ENCODE measurements around the gene SPOPL. TPM values are rescaled to one million over a fixed set of nuclear protein-coding genes. Genes with fewer than 3 reads are reported as not detected.

The SPOPL gene
- total and polyA plus RNA-seq, 5 donors from 2014 or later, result 1.3 to 16.2 (median 2.8) TPM

DNA sequence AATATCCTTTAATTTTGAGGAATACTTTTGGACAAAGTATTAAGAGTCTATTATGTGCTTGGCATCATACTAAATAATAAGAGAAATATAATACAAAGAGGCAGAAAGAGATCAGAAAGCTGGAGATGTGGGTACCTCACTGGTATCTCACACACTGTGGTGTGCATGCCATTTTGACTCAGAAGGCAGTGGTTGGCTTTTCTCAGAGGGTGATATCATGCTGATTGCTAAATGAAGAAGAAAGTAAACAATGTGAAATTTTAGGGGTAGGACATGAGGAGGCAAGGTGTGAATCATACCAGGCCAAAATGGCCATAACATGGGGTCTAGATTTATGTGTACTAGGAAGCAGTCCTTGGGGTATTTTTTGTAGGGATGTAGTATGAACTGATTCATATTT is 16.6 kb upstream of the SPOPL start:
- Mint-ChIP-seq H3K4me3 (no peak overlapping the region), H3K4me1 (no peaks in the 10 kb centered on the region), H3K36me3 (no peaks in the 10 kb centered on the region), H3K27ac (no peak overlapping the region), H3K9me3 (peaks cover 0 to 3% (median 2%) of the 10 kb centered on the region in 7 donors), H3K27me3 (no peaks in the 10 kb centered on the region)
- DNase-seq, result no peak
- Histone ChIP-seq H3K27me3 (ENCODE audit: control insufficient read depth, insufficient read depth, low read length) (no peaks in the 10 kb centered on the region), H3K9me3 (ENCODE audit: control insufficient read depth in 2 of 2, low read length in 2 of 2) (peaks cover 0 to 3% of the 10 kb centered on the region in 2 experiments), H3K36me3 (ENCODE audit: control insufficient read depth, insufficient read depth, low read length) (no peaks in the 10 kb centered on the region), H3K4me3 (ENCODE audit: low read depth, low read length) (no peak overlapping the region), H3K4me1 (ENCODE audit: control insufficient read depth, insufficient read depth, low read length, poor library complexity, severe bottlenecking) (no peaks in the 10 kb centered on the region), H3K27ac (ENCODE audit: insufficient read depth, low read length, poor library complexity, severe bottlenecking) (no peak overlapping the region)
- no peak for ATAC-seq (ENCODE audit: low read depth in 2 of 2)

DNA sequence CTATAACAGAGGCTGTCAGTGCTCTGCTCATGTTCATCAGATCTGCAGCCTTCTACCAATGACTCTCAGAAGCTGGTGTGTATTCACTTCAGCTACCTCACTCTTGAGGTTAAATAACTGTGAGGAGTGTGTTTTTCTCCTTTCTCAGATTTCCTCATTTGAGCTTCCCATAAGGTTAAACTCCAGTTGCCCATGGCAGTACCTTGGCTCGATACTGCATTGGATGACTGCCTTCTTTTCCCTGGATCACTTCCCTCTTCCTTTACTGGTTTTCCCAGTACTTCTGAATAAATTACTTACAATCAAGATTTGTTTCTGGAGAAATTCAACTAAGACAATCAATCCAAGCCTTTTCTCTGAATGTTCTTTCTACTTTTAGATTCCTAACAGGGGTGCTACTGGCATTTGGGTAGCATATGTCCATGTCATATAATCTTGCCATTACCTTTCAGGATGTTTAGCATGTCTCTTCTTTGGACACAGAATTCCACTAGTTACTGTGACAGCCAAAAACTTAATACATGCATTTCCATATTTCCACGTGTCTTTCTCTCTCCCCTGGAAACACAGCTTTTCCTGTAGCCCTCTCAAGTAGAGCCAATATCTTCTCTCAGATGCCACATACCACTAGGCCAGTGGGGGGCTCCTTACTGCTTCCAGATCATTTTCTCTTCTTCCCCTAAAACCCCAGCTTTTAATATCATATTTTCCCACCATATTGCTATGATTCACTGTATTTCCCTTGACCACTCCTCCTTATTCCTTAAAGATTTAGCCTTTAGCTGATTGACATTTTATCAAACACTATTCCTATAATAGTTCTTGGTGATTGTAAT is 15.0 kb upstream of the SPOPL start:
- no peaks in the 10 kb centered on the region for H3K36me3 ChIP-seq (ENCODE audit: control insufficient read depth, insufficient read depth, low read length)
- H3K36me3 Mint-ChIP-seq, result no peaks in the 10 kb centered on the region
- ATAC-seq (ENCODE audit: low read depth in 2 of 2) (no peak), DNase-seq (no peak)
- H3K4me3 Mint-ChIP-seq, result no peak overlapping the region
- H3K4me3 ChIP-seq (ENCODE audit: low read depth, low read length), result no peak overlapping the region
- peaks cover 0 to 3% of the 10 kb centered on the region in 2 experiments for H3K9me3 ChIP-seq (ENCODE audit: control insufficient read depth in 2 of 2, low read length in 2 of 2)
- H3K27me3 Mint-ChIP-seq, result no peaks in the 10 kb centered on the region
- H3K9me3 Mint-ChIP-seq, result peaks cover 0 to 3% (median 2%) of the 10 kb centered on the region in 7 donors
- H3K27me3 ChIP-seq (ENCODE audit: control insufficient read depth, insufficient read depth, low read length), result no peaks in the 10 kb centered on the region
- H3K27ac ChIP-seq (ENCODE audit: insufficient read depth, low read length, poor library complexity, severe bottlenecking), result no peak overlapping the region
- H3K27ac Mint-ChIP-seq, result no peak overlapping the region
- no peaks in the 10 kb centered on the region for H3K4me1 Mint-ChIP-seq
- H3K4me1 ChIP-seq (ENCODE audit: control insufficient read depth, insufficient read depth, low read length, poor library complexity, severe bottlenecking), result no peaks in the 10 kb centered on the region

DNA sequence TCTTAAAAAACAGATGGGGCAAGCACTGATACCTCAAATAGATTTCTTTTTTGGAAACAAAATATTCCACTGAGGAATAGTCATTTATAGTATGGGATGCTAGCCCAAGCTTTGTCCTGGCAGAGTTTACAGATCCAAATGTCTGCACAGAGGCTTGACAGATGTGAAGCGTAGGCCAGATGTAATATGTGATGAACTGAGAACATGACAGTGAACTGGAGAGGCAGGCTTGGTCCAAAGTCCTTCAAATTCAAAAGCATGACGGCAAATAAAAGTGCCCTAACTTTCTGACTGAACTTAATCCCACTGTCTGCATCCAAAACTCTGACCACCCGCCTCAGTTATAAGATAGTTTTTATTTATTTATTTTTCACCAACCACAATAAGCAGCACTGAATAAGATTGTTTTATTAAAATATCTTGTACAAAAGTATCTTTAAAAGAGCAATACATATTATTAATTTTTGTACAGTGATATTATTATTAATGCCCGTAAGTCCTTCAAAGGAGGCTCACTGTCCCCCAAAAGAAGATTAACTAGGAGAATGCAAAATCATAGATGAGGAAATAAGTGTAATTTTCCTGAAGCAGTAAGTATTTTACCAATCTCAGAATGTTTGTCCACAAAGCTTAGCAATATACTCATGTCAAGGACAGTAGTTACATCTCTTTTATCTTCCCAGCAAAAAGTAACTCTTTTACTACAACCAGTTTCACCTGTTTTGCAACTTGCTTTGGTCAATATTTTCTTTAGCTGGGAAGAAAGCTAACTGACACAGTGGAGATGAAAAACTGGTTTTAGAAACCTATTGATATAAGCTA is 10.7 kb upstream of the SPOPL start:
- Histone ChIP-seq H3K4me1 (ENCODE audit: control insufficient read depth, insufficient read depth, low read length, poor library complexity, severe bottlenecking) (no peaks in the 10 kb centered on the region), H3K9me3 (ENCODE audit: control insufficient read depth in 2 of 2, low read length in 2 of 2) (no peaks in the 10 kb centered on the region), H3K36me3 (ENCODE audit: control insufficient read depth, insufficient read depth, low read length) (no peaks in the 10 kb centered on the region), H3K27ac (ENCODE audit: insufficient read depth, low read length, poor library complexity, severe bottlenecking) (no peak overlapping the region), H3K4me3 (ENCODE audit: low read depth, low read length) (no peak overlapping the region), H3K27me3 (ENCODE audit: control insufficient read depth, insufficient read depth, low read length) (no peaks in the 10 kb centered on the region)
- Mint-ChIP-seq H3K4me1 (peaks cover 0 to 5% (median 0%) of the 10 kb centered on the region in 4 donors), H3K27ac (no peak overlapping the region), H3K4me3 (no peak overlapping the region), H3K27me3 (no peaks in the 10 kb centered on the region), H3K36me3 (no peaks in the 10 kb centered on the region), H3K9me3 (no peaks in the 10 kb centered on the region)
- ATAC-seq (ENCODE audit: low read depth in 2 of 2), result no peak
- no peak for DNase-seq

DNA sequence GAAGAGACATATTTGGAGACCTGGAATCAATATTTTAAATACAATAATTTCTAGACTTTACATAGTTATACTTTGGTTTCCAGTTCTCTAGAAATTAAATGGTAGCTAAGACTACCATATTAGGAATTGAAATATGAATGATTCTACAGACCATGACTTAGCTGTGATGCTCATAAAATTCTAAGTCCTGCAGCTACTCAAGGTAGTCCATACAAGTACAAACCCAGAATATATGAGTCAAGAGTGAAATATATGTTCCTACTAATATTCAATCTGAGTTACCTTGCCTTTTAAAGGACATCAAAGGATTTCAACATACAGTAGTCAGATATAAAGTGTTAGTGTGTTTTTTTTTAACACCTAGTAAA is 10.1 kb upstream of the SPOPL start:
- Mint-ChIP-seq H3K9me3 (no peaks in the 10 kb centered on the region), H3K27ac (no peak overlapping the region), H3K4me3 (no peak overlapping the region), H3K27me3 (no peaks in the 10 kb centered on the region), H3K4me1 (peaks cover 0 to 5% (median 0%) of the 10 kb centered on the region in 4 donors), H3K36me3 (no peaks in the 10 kb centered on the region)
- Histone ChIP-seq H3K4me1 (ENCODE audit: control insufficient read depth, insufficient read depth, low read length, poor library complexity, severe bottlenecking) (no peaks in the 10 kb centered on the region), H3K9me3 (ENCODE audit: control insufficient read depth in 2 of 2, low read length in 2 of 2) (no peaks in the 10 kb centered on the region), H3K36me3 (ENCODE audit: control insufficient read depth, insufficient read depth, low read length) (no peaks in the 10 kb centered on the region), H3K27me3 (ENCODE audit: control insufficient read depth, insufficient read depth, low read length) (no peaks in the 10 kb centered on the region), H3K4me3 (ENCODE audit: low read depth, low read length) (no peak overlapping the region), H3K27ac (ENCODE audit: insufficient read depth, low read length, poor library complexity, severe bottlenecking) (no peak overlapping the region)
- DNase-seq (no peak), ATAC-seq (ENCODE audit: low read depth in 2 of 2) (no peak)

DNA sequence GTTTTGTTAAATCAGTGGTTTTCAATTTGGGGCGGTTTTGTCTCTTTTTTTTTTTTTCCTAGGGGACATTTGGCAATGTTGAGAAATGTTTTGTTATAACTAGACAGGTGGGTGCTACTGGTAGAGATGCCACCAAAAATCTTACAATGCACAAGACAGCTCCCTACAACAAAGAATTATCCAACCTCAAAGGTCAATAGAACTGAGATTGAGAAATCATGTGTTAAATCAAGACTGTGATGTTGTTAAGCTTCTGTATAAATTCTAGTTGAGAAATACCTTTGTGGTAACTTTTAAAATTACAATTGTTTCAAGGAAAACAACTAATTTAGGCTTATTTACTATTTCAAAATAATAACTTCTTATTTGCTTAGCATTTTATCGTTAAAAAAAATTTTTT is 9.4 kb upstream of the SPOPL start:
- no peak for ATAC-seq (ENCODE audit: low read depth in 2 of 2)
- no peak overlapping the region for H3K27ac ChIP-seq (ENCODE audit: insufficient read depth, low read length, poor library complexity, severe bottlenecking)
- H3K27me3 ChIP-seq (ENCODE audit: control insufficient read depth, insufficient read depth, low read length), result no peaks in the 10 kb centered on the region
- no peaks in the 10 kb centered on the region for H3K36me3 ChIP-seq (ENCODE audit: control insufficient read depth, insufficient read depth, low read length)
- Mint-ChIP-seq H3K27me3 (no peaks in the 10 kb centered on the region), H3K4me3 (no peak overlapping the region), H3K4me1 (peaks cover 0 to 8% (median 0%) of the 10 kb centered on the region in 4 donors), H3K27ac (no peak overlapping the region), H3K36me3 (no peaks in the 10 kb centered on the region), H3K9me3 (no peaks in the 10 kb centered on the region)
- no peak for DNase-seq
- H3K4me3 ChIP-seq (ENCODE audit: low read depth, low read length), result no peak overlapping the region
- no peaks in the 10 kb centered on the region for H3K4me1 ChIP-seq (ENCODE audit: control insufficient read depth, insufficient read depth, low read length, poor library complexity, severe bottlenecking)
- H3K9me3 ChIP-seq (ENCODE audit: control insufficient read depth in 2 of 2, low read length in 2 of 2), result no peaks in the 10 kb centered on the region

DNA sequence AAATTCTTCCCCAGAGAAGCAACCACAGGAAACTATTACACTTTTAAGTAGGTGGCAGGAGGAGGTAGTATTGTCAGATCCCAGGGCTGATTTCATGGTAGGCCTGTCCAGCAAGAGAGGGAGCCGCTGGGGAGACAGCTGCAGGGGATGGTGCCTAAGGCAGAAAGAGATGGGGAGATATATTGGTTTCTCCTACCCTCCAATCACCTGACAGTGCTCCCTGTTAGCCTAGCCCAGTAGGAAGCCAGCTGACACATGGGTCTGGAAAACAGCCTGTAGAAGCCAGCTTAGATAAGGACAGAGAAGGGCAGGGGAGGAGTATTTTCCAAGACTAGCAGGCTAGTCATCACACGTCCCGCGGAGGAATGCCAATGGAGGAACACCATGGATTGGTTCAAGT is 8.2 kb upstream of the SPOPL start:
- Mint-ChIP-seq H3K27ac (peak overlapping the region in 1 of 3 donors; percentile 28), H3K27me3 (no peaks in the 10 kb centered on the region), H3K4me3 (no peak overlapping the region), H3K36me3 (no peaks in the 10 kb centered on the region), H3K9me3 (no peaks in the 10 kb centered on the region), H3K4me1 (peaks cover 0 to 9% (median 0%) of the 10 kb centered on the region in 4 donors)
- no peak overlapping the region for H3K4me3 ChIP-seq (ENCODE audit: low read depth, low read length)
- DNase-seq, result no peak
- no peaks in the 10 kb centered on the region for H3K4me1 ChIP-seq (ENCODE audit: control insufficient read depth, insufficient read depth, low read length, poor library complexity, severe bottlenecking)
- no peaks in the 10 kb centered on the region for H3K9me3 ChIP-seq (ENCODE audit: control insufficient read depth in 2 of 2, low read length in 2 of 2)
- H3K36me3 ChIP-seq (ENCODE audit: control insufficient read depth, insufficient read depth, low read length), result no peaks in the 10 kb centered on the region
- no peak overlapping the region for H3K27ac ChIP-seq (ENCODE audit: insufficient read depth, low read length, poor library complexity, severe bottlenecking)
- no peak for ATAC-seq (ENCODE audit: low read depth in 2 of 2)
- H3K27me3 ChIP-seq (ENCODE audit: control insufficient read depth, insufficient read depth, low read length), result no peaks in the 10 kb centered on the region

DNA sequence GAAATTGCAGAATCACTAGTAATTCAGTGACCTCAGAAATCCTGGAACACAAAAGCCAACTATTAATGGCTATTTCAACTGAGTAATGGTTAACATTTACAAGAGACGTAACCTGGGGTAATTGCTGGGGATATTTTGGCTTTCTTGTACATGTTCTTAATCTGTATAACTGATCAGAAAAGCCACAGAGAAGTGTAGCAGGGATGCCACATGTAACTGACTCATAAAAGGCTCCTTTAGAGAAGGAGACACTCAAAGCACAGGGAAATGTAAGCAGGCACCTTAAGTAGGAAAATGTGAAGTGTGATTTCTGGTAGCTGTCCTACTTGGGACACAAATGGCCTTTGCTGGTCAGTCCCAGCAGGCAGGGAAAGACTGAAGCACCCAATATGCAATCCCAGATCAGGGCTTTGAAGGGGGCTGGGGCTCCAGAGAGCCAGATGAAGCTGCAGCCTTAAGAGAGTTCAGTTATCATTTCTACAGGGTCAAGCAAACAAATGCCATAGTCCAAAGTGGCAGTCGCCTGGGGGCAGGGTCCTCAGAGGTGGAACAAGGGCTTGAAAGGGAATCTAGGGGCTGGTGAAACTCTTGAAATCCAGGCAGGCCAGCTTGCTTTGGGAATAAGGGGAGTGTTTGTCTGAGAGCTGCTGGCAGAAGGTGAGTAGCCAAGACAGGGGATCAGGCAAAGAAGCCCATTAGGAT is 7.2 kb upstream of the SPOPL start:
- no peak for ATAC-seq (ENCODE audit: low read depth in 2 of 2)
- H3K27me3 ChIP-seq (ENCODE audit: control insufficient read depth, insufficient read depth, low read length), result no peaks in the 10 kb centered on the region
- no peaks in the 10 kb centered on the region for H3K36me3 Mint-ChIP-seq
- H3K27ac ChIP-seq (ENCODE audit: insufficient read depth, low read length, poor library complexity, severe bottlenecking), result no peak overlapping the region
- no peak overlapping the region for H3K27ac Mint-ChIP-seq
- no peaks in the 10 kb centered on the region for H3K27me3 Mint-ChIP-seq
- H3K9me3 Mint-ChIP-seq, result no peaks in the 10 kb centered on the region
- DNase-seq, result no peak
- no peaks in the 10 kb centered on the region for H3K4me1 ChIP-seq (ENCODE audit: control insufficient read depth, insufficient read depth, low read length, poor library complexity, severe bottlenecking)
- H3K4me3 ChIP-seq (ENCODE audit: low read depth, low read length), result no peak overlapping the region
- no peaks in the 10 kb centered on the region for H3K9me3 ChIP-seq (ENCODE audit: control insufficient read depth in 2 of 2, low read length in 2 of 2)
- no peaks in the 10 kb centered on the region for H3K36me3 ChIP-seq (ENCODE audit: control insufficient read depth, insufficient read depth, low read length)
- H3K4me1 Mint-ChIP-seq, result peaks cover 0 to 10% (median 0%) of the 10 kb centered on the region in 4 donors
- no peak overlapping the region for H3K4me3 Mint-ChIP-seq
